A673 (cell line): ENCODE results near the gene ELOVL5. TPM values are rescaled to one million over a fixed set of nuclear protein-coding genes. Genes with fewer than 3 reads are reported as not detected.

ENCODE experiments used
- BruUV-seq: library from RNA; stranded (reverse); fragments of 400-500 nt; replicated peaks from 2 replicates; lab custom pipeline; 2021; lab: Mats Ljungman, UMichigan
- CTCF ChIA-PET: fragments of 300-600 bp; sonication (Branson Sonifier 250); formaldehyde crosslinking; loops from one replicate; lab custom pipeline; 2022; ENCODE audit warnings: antibody characterized with exemption; lab: Charles Lee
- POLR2A ChIA-PET: fragments of 300-600 bp; sonication (Branson Sonifier 250); formaldehyde crosslinking; loops from one replicate; lab custom pipeline; 2022; ENCODE audit warnings: antibody characterized with exemption; ENCODE audit not compliant: low non-redundant PET; lab: Charles Lee
- DNase-seq: peaks from one replicate; pipeline ENCODE4 v3.0.0-alpha.2; 2015; ENCODE audit warnings: low spot score
- H3K27ac ChIP-seq: fragments of 200-600 bp; sonication (generic); 2 replicates; pipeline ENCODE4 v1.5.1; 2016; ENCODE audit warnings: mixed run types, low read depth, mild to moderate bottlenecking, mixed read lengths, antibody characterized with exemption, low read length; ENCODE audit not compliant: poor library complexity, severe bottlenecking
- H3K27me3 ChIP-seq: fragments of 200-600 bp; sonication (generic); replicated peaks from 2 replicates; pipeline ENCODE4 v1.6.1; 2017; ENCODE audit warnings: mixed run types, low read depth, mild to moderate bottlenecking, mixed read lengths, antibody characterized with exemption, low read length; ENCODE audit not compliant: insufficient read depth, poor library complexity
- H3K36me3 ChIP-seq: fragments of 200-600 bp; sonication (generic); 2 replicates; pipeline ENCODE4 v1.6.1; 2016; ENCODE audit warnings: mixed run types, mild to moderate bottlenecking, mixed read lengths, antibody characterized with exemption, low read length; ENCODE audit not compliant: insufficient read depth, poor library complexity, severe bottlenecking
- H3K4me1 ChIP-seq: fragments of 200-600 bp; sonication (generic); 2 replicates; pipeline ENCODE4 v1.6.1; 2017; ENCODE audit warnings: mixed run types, mild to moderate bottlenecking, mixed read lengths, antibody characterized with exemption, low read length; ENCODE audit not compliant: insufficient read depth, poor library complexity, severe bottlenecking
- H3K4me3 ChIP-seq: fragments of 200-600 bp; sonication (generic); 2 replicates; pipeline ENCODE4 v1.5.1; 2016; ENCODE audit warnings: low read depth, mixed run types, mild to moderate bottlenecking, mixed read lengths, low read length; ENCODE audit not compliant: poor library complexity, severe bottlenecking
- H3K9me3 ChIP-seq: fragments of 200-600 bp; sonication (generic); 2 replicates; pipeline ENCODE4 v1.6.1; 2016; ENCODE audit warnings: mixed run types, low read depth, mild to moderate bottlenecking, mixed read lengths, antibody characterized with exemption, low read length; ENCODE audit not compliant: poor library complexity, severe bottlenecking
- CTCF ChIP-seq: fragments of 300-800, 200-600 bp; sonication (generic); conservative IDR thresholded peaks from 2 replicates; pipeline ENCODE4 v1.5.1; 2017; ENCODE audit warnings: low read depth, mild to moderate bottlenecking, antibody characterized with exemption, low read length, moderate library complexity, mixed read lengths
- EZH2 ChIP-seq: fragments of 200-600 bp; sonication (generic); IDR thresholded peaks from 2 replicates; pipeline ENCODE4 v1.6.1; 2017; ENCODE audit warnings: borderline replicate concordance, low read depth, mild to moderate bottlenecking, mixed read lengths, antibody characterized with exemption, low read length; ENCODE audit not compliant: poor library complexity, severe bottlenecking
- intact Hi-C: fragments of 100-400 bp; cut with micrococcal nuclease; formaldehyde crosslinking; loops from one replicate; pipeline ENCODE4 v1.10.0; 2022; ENCODE audit not compliant: unreplicated experiment
- total RNA-seq: library from RNA; stranded (reverse); gene quantifications from 2 replicates; pipeline ENCODE4 v1.2.3, GENCODE V29; 2021

The ELOVL5 gene
- total RNA-seq, 1 experiment from 2014 or later = 98.5 TPM

- DNase-seq = no peak
- BruUV-seq = no TSS peak
- CTCF ChIA-PET = no interaction called here
- intact Hi-C loops = no loop called here
- Histone ChIP-seq H3K27me3 (no peaks in the 10 kb centered on the region), H3K9me3 (no peaks in the 10 kb centered on the region), H3K4me3 (no peak overlapping the region), H3K4me1 (no peaks in the 10 kb centered on the region), H3K36me3 (peaks cover 4% of the 10 kb centered on the region), H3K27ac (no peak overlapping the region)
- POLR2A ChIA-PET = no interaction called here
- no peak for TF ChIP-seq CTCF
- TF ChIP-seq EZH2 = no peak
Observed at GRCh38 chr6:53284901-53285300, 63.8 kb downstream of the ELOVL5 start.

- POLR2A ChIA-PET = no interaction called here
Observed at GRCh38 chr6:53282741-53283140, 66.0 kb downstream of the ELOVL5 start.

GRCh38 chr6:53282234-53282633 is 66.5 kb downstream of the ELOVL5 start:
- POLR2A ChIA-PET = no interaction called here
- Histone ChIP-seq H3K9me3 (no peaks in the 10 kb centered on the region), H3K4me1 (no peaks in the 10 kb centered on the region), H3K36me3 (no peaks in the 10 kb centered on the region), H3K27ac (no peak overlapping the region), H3K4me3 (no peak overlapping the region), H3K27me3 (no peaks in the 10 kb centered on the region)
- intact Hi-C loops = no loop called here
- no peak for DNase-seq
- TF ChIP-seq CTCF = no peak
- no peak for TF ChIP-seq EZH2
- BruUV-seq = no TSS peak
- CTCF ChIA-PET = no interaction called here

More at GRCh38 chr6:53282741-53283140, 66.0 kb downstream of the ELOVL5 start:
- CTCF ChIA-PET = no interaction called here
- intact Hi-C loops = no loop called here
- TF ChIP-seq CTCF = no peak
- TF ChIP-seq EZH2 = no peak
- Histone ChIP-seq H3K4me1 (no peaks in the 10 kb centered on the region), H3K27ac (no peak overlapping the region), H3K9me3 (no peaks in the 10 kb centered on the region), H3K36me3 (no peaks in the 10 kb centered on the region), H3K4me3 (no peak overlapping the region), H3K27me3 (no peaks in the 10 kb centered on the region)
- no TSS peak for BruUV-seq
- DNase-seq = no peak
